Stimulated activated CD8-positive, alpha-beta memory T cell treated with anti-CD3 and anti-CD28 coated beads, Interleukin-15, amount 100 ng/mL, for 24 hours (primary cell): ENCODE data around the gene USP13.
"Not testable (repeated sequence)": the region's sequence is repeated elsewhere in the genome, so short reads cannot be mapped to it uniquely, and the experiment has no call there.

Source experiments
- DNase-seq: peaks from one replicate; pipeline ENCODE4 v3.0.0-alpha.2; 2020; ENCODE audit warnings: low read depth

USP13 gene

GRCh38 chr3:179655236-179655635, 2.4 kb downstream of the USP13 start:
- DNase-seq, result no peak

- DNase-seq, result no peak
Measured at GRCh38 chr3:179658606-179659005, 5.8 kb downstream of the USP13 start.

- DNase-seq, result no peak
Measured at GRCh38 chr3:179660872-179661271, 8.0 kb downstream of the USP13 start.

GRCh38 chr3:179661777-179662176, 8.9 kb downstream of the USP13 start:
- no peak for DNase-seq

GRCh38 chr3:179663093-179663492, 10.3 kb downstream of the USP13 start:
- DNase-seq, result no peak

DNA sequence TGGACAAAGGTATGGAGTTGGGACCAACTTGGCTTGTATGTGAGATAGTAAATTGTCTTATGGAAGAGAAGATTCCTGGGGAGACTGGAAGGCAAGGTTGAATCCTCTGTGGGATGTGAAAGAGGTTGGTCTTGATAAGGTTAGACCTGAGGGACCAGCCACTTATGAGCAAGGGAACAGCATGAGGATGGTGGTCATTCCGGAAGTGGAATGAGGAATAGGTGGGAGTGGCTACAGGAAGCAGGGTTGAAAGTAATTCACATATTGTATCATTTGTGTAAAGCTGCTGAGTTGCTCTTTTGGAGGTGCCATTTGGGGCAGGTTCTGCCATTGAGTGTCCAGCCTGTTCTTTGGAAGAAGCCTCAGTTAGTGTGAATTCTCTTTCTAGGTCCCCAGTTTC, 13.2 kb downstream of the USP13 start:
- no peak for DNase-seq

DNA sequence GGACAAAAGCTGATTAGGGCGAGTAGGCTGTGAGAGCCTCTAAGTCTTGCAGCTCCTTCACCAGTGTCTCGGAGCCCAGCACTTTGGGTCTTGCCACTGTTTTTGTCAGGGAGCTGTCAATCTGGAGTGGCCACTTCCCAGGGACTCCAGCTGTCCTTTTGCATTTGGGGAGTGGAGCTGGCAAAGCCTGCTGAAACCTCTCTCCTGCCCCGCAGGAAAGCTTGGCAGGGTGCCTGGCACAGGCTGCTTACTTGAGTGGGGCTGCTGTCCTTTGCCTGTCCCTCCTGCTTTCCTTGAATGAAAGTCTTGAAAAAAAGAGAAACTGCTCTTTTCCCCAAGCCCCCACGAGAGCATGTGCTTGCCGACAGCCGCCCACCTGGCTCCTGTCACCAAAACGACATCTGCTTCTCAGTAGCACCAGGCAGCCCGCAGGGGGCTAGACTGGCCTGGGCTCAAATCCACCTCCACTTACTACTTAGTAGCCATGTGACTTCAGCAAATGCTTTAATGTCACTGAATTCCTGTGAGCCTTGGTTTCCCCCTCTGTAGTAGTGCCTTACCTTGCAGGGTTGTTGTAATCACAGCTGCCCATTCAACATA, 13.7 kb downstream of the USP13 start:
- no peak for DNase-seq

DNA sequence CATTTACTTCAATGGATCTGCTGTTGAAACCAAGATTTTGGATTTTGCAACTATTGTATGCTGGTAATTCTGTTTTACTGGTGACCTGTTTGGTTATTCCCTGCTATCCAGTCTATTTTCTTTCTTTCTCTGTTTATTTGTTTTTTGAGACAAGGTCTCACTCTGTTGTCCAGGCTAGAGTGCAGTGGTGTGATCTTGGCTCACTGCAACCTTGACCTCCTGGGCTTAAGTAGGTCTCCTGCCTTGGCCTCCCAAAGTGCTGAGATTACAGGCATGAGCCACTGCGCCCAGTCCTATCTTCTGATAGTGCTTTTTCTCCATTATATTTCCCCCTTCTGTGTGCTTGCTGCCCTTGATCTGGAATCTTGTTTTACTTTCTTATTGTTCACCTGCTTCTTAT, 15.6 kb downstream of the USP13 start:
- DNase-seq, result no peak

GRCh38 chr3:179670311-179670710, 17.5 kb downstream of the USP13 start:
- no peak for DNase-seq

- DNase-seq, result no peak
Measured at GRCh38 chr3:179671309-179671708, 18.5 kb downstream of the USP13 start.

DNA sequence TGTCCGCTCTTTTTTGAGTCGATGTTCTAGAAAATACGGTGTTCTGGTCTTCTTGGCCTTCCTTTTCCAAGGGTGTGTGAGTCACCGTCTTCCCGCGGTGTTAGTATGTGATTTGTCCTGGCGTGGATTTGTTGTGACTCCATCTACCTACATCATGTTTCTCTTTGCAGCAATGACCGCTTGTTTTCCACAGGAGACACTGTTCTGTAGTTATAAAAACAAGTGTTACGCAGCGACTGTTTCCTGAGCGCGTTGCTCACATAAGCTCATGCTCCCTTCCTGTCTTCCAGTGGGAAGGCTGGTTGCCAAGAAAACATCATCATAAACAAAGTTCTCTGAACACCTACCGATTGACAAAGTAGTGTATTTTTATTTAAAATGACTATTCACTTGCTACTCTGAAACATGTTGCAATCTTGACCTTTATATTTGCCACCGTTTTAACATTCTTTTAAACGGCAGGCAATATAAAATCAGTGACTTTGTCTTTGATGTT, 19.0 kb downstream of the USP13 start:
- DNase-seq, result no peak

- no peak for DNase-seq
Measured at GRCh38 chr3:179672918-179673317, 20.1 kb downstream of the USP13 start.

DNA sequence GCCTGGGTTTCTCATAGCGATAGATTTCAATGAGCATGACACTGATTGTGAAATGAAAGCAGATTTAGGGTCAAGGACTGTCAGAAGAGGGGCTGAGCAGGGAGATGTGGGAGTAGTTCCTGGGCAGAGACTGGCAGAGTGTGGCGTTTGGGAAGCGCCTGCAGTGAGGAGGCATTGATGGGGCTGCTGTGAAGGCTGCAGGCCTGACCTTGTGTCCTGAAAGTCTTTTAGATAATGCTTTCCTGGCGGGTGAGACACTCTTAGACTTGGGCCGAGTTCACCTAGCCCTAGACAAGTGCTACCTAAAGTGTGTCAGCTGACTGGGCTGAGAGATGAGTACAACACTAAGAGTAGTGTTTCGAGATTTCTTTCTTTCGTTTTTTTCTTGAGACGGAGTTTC, 20.7 kb downstream of the USP13 start:
- DNase-seq, result no peak

DNA sequence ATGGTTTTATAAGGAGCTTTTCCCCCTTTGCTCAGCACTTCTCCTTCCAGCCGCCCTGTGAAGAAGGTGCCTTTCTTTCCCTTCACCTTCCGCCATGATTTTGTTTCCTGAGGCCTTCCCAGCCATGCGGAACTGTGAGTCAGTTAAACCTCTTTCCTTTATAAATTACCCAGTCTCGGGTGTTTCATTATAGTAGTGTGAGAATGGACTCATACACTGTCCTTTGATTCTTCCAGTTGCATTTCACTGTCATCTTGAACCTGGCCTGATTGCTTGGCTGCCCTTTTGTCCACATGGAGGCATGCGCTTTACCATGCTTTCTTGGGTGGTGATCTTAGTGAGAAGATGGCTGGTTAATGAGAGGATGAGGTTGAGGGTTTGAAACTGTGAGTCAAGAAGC, 23.2 kb downstream of the USP13 start:
- DNase-seq, result no peak

DNA sequence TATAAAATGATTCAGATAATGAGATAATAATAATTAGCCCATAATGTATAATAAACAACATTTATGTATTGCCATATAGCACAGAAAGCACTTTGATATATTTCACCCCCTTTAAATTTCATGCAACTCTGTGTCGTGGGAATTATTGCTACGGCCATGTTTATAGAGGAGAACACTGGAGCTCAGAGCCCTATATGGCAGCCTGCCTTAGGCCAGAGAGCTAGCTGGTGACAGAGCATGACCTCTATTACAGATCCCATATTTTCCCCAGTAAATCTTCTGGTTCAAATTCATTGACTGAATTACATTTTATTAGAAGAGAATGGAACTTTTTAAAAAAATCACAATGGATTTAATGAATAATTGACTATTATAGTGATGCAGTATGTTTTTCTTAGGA, 25.0 kb downstream of the USP13 start:
- no peak for DNase-seq

GRCh38 chr3:179681492-179682263, 28.8 kb downstream of the USP13 start:
- no peak for DNase-seq

- DNase-seq, result no peak
Measured at GRCh38 chr3:179682426-179683080, 29.7 kb downstream of the USP13 start.

GRCh38 chr3:179683286-179683685, 30.4 kb downstream of the USP13 start:
- DNase-seq, result not testable (repeated sequence)

DNA sequence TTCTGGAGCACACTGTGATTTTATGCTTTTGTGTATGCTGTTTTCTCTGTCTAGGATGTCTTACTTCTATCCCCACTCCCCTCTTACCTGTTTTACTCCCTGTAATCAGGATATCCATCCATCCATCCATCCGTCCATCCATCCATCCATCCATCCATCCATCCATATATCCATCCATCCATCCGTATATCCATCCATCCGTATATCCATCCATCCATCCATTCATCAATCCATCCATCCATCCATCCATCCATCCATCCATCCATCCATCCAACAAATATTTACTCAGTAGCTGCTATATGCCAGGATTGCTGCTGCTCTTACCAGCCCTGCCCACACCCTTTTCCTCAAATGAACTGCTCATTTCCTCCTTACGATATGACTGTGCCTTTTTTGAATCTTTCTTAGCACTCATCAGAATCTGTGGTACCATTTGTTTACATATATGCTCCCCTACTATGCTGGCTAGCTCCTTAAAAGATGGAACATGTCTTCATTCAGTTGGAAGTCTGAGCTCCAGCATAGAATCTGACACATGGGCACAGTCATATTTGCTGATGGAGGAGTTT, 35.2 kb downstream of the USP13 start:
- no peak for DNase-seq

DNA sequence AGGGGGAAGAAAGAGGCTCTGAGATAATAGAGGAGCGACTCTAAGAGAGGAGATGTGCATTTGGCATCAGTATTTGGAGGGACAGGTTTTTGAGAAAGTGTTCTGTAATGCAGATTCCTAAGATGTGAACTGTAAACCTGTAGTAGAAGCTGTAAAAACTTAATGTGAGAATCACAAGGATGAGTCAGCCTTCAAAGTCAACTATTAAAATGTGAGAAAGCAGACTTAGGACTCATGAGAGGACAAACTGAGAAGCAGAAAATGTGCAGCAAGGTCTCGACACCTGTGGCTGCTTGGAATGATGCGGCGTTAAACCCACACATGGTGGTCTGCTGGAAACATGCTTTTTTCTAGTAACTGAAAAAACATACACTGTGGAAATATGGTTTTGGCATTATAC, 36.0 kb downstream of the USP13 start:
- no peak for DNase-seq

GRCh38 chr3:179694731-179695130, 41.9 kb downstream of the USP13 start:
- DNase-seq, result no peak

DNA sequence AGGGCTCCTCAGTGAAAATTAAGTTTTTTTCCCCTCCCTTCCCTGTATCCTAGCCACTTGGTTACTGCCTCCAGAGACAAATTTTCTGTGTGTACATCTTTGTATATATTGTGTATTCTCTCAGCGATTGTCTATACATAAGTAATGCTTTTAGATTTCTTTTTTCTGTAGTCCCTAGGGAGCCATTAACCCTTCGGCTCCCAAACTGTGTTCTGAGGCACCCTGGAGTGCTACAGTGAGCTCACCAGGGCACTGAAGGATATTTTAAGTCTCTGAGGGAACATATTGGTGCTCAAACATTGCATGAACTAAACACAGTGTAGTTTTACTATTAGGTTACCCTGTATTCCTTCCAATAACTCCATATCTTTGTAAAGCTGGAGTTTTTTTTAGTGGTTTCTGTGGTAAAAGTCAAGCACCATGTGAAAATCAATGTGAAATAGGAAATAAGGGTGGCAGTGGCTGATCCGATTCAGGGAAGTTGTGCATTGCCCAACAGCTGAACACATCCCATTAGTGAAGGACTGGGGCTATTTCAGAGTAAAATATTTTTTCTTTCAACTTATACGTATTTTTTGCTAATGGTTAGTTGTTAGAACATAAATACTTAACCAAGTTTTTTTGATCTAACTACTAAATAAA, 43.0 kb downstream of the USP13 start:
- DNase-seq, result no peak
